PC-9 (cell line): ENCODE results near the gene AKAP7.

ENCODE experiments used
- EZH2 ChIP-seq: fragments of 200-600 bp; sonication (generic); IDR thresholded peaks from 2 replicates; pipeline ENCODE4 v1.8.0; 2017; ENCODE audit warnings: antibody characterized with exemption, low read depth
- TF ChIP-seq, protein P1 (sequence below): fragments of 200-600 bp; sonication (generic); conservative IDR thresholded peaks from 2 replicates; pipeline ENCODE4 v1.6.1; 2017; ENCODE audit warnings: mixed run types, antibody characterized with exemption, mild to moderate bottlenecking, moderate library complexity

DNA sequence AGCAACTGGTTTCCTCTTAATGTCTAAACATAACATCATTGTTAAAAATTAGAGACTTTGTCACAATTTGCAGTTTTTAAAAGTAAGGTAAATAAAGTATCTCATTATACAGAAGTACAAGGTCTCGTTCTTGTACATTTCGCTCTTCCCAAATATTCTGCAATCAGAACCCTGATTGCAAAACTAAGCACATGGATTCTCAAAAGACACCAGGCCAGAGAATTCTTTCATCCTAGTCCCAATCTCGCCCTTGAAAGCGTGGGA is 355 bp upstream of the AKAP7 start:
- TF ChIP-seq, protein P1, sequence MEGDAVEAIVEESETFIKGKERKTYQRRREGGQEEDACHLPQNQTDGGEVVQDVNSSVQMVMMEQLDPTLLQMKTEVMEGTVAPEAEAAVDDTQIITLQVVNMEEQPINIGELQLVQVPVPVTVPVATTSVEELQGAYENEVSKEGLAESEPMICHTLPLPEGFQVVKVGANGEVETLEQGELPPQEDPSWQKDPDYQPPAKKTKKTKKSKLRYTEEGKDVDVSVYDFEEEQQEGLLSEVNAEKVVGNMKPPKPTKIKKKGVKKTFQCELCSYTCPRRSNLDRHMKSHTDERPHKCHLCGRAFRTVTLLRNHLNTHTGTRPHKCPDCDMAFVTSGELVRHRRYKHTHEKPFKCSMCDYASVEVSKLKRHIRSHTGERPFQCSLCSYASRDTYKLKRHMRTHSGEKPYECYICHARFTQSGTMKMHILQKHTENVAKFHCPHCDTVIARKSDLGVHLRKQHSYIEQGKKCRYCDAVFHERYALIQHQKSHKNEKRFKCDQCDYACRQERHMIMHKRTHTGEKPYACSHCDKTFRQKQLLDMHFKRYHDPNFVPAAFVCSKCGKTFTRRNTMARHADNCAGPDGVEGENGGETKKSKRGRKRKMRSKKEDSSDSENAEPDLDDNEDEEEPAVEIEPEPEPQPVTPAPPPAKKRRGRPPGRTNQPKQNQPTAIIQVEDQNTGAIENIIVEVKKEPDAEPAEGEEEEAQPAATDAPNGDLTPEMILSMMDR: no peak
- TF ChIP-seq EZH2: no peak
